ENCODE results near the gene C10orf62. TPM values are rescaled to one million over a fixed set of nuclear protein-coding genes. Genes with fewer than 3 reads are reported as not detected.

The C10orf62 gene
- total and polyA plus RNA-seq, 2 of the 13 experiments (the other 11 are each of a cell fraction or from before 2014, with no cell fraction given): 0.61 to 1.6 TPM

DNA sequence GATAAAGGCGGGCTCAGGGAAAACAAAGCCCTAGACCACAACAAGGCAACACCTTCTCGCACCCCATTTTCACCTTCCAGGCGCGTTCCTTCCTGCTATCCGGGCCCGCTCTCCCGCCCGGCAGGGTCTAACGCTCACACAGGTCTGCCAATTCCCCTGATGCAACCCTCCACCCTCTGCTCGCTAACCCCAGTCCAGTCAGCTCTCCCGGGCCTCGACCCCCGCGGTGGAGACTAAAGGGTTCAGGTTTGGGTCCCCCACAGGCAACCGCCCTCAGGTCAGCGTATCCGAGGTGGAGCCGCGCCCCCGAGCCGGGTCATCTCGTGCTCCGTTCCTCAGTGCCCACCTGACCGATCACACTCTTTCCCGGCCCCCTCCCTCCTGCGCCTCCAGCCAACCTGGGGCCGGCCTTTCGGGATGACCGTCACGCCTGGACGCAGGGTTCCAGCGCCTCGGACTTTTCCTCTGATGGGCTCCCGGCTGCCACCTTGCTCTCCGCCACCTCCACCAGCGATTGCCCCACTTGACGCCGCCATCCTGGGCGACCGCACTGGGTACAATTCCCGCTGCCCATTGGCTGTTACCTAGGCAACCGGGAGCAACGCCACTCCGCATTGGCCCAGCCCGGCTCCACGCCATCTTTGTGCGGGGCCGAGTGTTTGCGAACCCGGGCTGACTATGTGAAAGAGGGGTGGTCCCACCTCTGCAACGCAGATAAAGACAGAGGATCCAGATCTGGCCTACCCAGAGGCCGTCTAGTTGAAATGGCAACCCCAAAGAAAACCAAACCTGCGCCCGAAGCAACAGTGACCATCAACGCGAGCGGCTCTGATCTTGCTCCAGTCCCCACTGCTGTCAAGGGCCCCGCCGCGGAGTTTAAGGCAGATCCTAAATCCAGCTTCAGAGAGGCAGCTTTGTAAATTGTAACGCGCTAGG is 43.7 kb downstream of the C10orf62 start, which contains the start of gene MORN4 (continued):
- TF ChIP-seq MYC (CRISPR knock-in tag; IDR thresholded peaks at IDR 0.05; ENCODE audit: borderline replicate concordance): no peak
- peak; percentile 66; the same call in 1 of the 2 replicates for TF ChIP-seq EED (CRISPR knock-in tag; IDR thresholded peaks at IDR 0.05)
- TF ChIP-seq SYNCRIP (IDR thresholded peaks at IDR 0.05; ENCODE audit: insufficient read depth, low read depth, low read length): no peak
- peak; percentile 42; the same call in 1 of the 2 replicates for TF ChIP-seq DMAP1 (CRISPR knock-in tag; IDR thresholded peaks at IDR 0.05)
- TF ChIP-seq, protein P1, sequence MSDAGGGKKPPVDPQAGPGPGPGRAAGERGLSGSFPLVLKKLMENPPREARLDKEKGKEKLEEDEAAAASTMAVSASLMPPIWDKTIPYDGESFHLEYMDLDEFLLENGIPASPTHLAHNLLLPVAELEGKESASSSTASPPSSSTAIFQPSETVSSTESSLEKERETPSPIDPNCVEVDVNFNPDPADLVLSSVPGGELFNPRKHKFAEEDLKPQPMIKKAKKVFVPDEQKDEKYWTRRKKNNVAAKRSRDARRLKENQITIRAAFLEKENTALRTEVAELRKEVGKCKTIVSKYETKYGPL (CRISPR knock-in tag; IDR thresholded peaks at IDR 0.05): no peak
- peak; percentile 83; the same call in 1 of the 2 replicates for TF ChIP-seq ZNF350 (CRISPR knock-in tag; IDR thresholded peaks at IDR 0.05; ENCODE audit: borderline replicate concordance, low read depth)
- TF ChIP-seq ZNF761 (CRISPR knock-in tag; conservative IDR thresholded peaks at IDR 0.05): no peak
- TF ChIP-seq HMG20A (CRISPR knock-in tag; IDR thresholded peaks at IDR 0.05; ENCODE audit: borderline replicate concordance): no peak
- TF ChIP-seq, protein P2, sequence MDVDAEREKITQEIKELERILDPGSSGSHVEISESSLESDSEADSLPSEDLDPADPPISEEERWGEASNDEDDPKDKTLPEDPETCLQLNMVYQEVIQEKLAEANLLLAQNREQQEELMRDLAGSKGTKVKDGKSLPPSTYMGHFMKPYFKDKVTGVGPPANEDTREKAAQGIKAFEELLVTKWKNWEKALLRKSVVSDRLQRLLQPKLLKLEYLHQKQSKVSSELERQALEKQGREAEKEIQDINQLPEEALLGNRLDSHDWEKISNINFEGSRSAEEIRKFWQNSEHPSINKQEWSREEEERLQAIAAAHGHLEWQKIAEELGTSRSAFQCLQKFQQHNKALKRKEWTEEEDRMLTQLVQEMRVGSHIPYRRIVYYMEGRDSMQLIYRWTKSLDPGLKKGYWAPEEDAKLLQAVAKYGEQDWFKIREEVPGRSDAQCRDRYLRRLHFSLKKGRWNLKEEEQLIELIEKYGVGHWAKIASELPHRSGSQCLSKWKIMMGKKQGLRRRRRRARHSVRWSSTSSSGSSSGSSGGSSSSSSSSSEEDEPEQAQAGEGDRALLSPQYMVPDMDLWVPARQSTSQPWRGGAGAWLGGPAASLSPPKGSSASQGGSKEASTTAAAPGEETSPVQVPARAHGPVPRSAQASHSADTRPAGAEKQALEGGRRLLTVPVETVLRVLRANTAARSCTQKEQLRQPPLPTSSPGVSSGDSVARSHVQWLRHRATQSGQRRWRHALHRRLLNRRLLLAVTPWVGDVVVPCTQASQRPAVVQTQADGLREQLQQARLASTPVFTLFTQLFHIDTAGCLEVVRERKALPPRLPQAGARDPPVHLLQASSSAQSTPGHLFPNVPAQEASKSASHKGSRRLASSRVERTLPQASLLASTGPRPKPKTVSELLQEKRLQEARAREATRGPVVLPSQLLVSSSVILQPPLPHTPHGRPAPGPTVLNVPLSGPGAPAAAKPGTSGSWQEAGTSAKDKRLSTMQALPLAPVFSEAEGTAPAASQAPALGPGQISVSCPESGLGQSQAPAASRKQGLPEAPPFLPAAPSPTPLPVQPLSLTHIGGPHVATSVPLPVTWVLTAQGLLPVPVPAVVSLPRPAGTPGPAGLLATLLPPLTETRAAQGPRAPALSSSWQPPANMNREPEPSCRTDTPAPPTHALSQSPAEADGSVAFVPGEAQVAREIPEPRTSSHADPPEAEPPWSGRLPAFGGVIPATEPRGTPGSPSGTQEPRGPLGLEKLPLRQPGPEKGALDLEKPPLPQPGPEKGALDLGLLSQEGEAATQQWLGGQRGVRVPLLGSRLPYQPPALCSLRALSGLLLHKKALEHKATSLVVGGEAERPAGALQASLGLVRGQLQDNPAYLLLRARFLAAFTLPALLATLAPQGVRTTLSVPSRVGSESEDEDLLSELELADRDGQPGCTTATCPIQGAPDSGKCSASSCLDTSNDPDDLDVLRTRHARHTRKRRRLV (CRISPR knock-in tag; IDR thresholded peaks at IDR 0.05): 0 out of 2 replicates have a peak, but pooled peaks have one; percentile 48
- TF ChIP-seq, protein P3, sequence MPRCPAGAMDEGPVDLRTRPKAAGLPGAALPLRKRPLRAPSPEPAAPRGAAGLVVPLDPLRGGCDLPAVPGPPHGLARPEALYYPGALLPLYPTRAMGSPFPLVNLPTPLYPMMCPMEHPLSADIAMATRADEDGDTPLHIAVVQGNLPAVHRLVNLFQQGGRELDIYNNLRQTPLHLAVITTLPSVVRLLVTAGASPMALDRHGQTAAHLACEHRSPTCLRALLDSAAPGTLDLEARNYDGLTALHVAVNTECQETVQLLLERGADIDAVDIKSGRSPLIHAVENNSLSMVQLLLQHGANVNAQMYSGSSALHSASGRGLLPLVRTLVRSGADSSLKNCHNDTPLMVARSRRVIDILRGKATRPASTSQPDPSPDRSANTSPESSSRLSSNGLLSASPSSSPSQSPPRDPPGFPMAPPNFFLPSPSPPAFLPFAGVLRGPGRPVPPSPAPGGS (CRISPR knock-in tag; IDR thresholded peaks at IDR 0.05): peak; percentile 23; the same call in 1 of the 2 replicates
- 0 out of 2 replicates have a peak, but pooled peaks have one; percentile 14 for TF ChIP-seq RCOR2 (CRISPR knock-in tag; IDR thresholded peaks at IDR 0.05)
- no peak for TF ChIP-seq ZSCAN21 (CRISPR knock-in tag; IDR thresholded peaks at IDR 0.05; ENCODE audit: borderline replicate concordance)
- peak; percentile 99 for TF ChIP-seq NFYC (CRISPR knock-in tag; IDR thresholded peaks at IDR 0.05)
- TF ChIP-seq ZNF616 (CRISPR knock-in tag; IDR thresholded peaks at IDR 0.05; ENCODE audit: low read depth): no peak; the same call in 1 of the 2 replicates
- peak; percentile 64; the same call in 1 of the 2 replicates for TF ChIP-seq SALL2 (CRISPR knock-in tag; IDR thresholded peaks at IDR 0.05)
- no peak for TF ChIP-seq MLLT10 (CRISPR knock-in tag; IDR thresholded peaks at IDR 0.05)
- 0 out of 2 replicates have a peak, but pooled peaks have one; percentile 27 for TF ChIP-seq TSC22D2 (CRISPR knock-in tag; IDR thresholded peaks at IDR 0.05; ENCODE audit: borderline replicate concordance)
- TF ChIP-seq NPAS2 (CRISPR knock-in tag; IDR thresholded peaks at IDR 0.05; ENCODE audit: borderline replicate concordance): no peak
- 0 out of 2 replicates have a peak, but pooled peaks have one; percentile 67 for TF ChIP-seq ZMAT3 (CRISPR knock-in tag; conservative IDR thresholded peaks at IDR 0.05)
- TF ChIP-seq ZNF724P (CRISPR knock-in tag; IDR thresholded peaks at IDR 0.05; ENCODE audit: borderline replicate concordance): 0 out of 2 replicates have a peak, but pooled peaks have one; percentile 52
- TF ChIP-seq SMAD1 (CRISPR knock-in tag; IDR thresholded peaks at IDR 0.05; ENCODE audit: borderline replicate concordance, low read depth): 0 out of 2 replicates have a peak, but pooled peaks have one; percentile 53
- no peak; the same call in 1 of the 2 replicates for TF ChIP-seq BRD4 (CRISPR knock-in tag; IDR thresholded peaks at IDR 0.05)
